Right lobe of liver (tissue), 6 donors: ENCODE results near the gene CAPZB. TPM values are rescaled to one million over a fixed set of nuclear protein-coding genes. Genes with fewer than 3 reads are reported as not detected.

Source experiments
- ATAC-seq, 4 donors: fragments of 200-7000 bp; cut with Tn5 transposase; one replicate each; pipeline ENCODE4 v1.9.1; 2020; ENCODE audit warnings: mild to moderate bottlenecking in 4 of 4, moderate library complexity in 4 of 4
- DNase-seq, 3 donors: peaks; one replicate each; pipeline ENCODE4 v3.0.0-alpha.2; 2020
- H3K27ac ChIP-seq, 3 donors: fragments of 200-600 bp; one replicate each; pipeline ENCODE4 v1.8.0; 2022
- H3K27me3 ChIP-seq, 2 donors: fragments of 200-600 bp; one replicate each; pipeline ENCODE4 v1.8.0; 2022
- H3K36me3 ChIP-seq, 4 donors: fragments of 200-600 bp; sonication (generic) in 1 of 4; one replicate each; pipeline versions ENCODE4 v1.5.1 to v1.8.0; 2017 to 2022; ENCODE audit warnings: control low read depth in 1 of 4
- H3K4me1 ChIP-seq, 4 donors: fragments of 200-600 bp; sonication (generic) in 1 of 4; one replicate each; pipeline versions ENCODE4 v1.5.1 to v1.8.0; 2017 to 2022; ENCODE audit warnings: control low read depth in 1 of 4
- H3K4me3 ChIP-seq, 3 donors: fragments of 200-600 bp; one replicate each; pipeline ENCODE4 v1.8.0; 2022
- H3K9me3 ChIP-seq, 4 donors: fragments of 200-600 bp; sonication (generic) in 1 of 4; one replicate each; pipeline versions ENCODE4 v1.5.1 to v1.8.0; 2017 to 2022; ENCODE audit warnings: control low read depth in 1 of 4
- POLR2A ChIP-seq: fragments of 450-650 bp; IDR thresholded peaks from one replicate; pipeline ENCODE4 v1.6.1; 2017; ENCODE audit warnings: antibody characterized with exemption, mild to moderate bottlenecking
- WGBS: methylation state at CpG from one replicate; pipeline ENCODE4 v1.1.6; 2018; ENCODE audit warnings: low coverage, low lambda C conversion rate; ENCODE audit not compliant: insufficient coverage; ENCODE audit errors: missing lambda C conversion rate; 5-methylcytosine and 5-hydroxymethylcytosine counted together
- intact Hi-C, 2 donors: fragments of 100-400 bp; cut with DNase I; formaldehyde crosslinking; loops; one replicate each; pipeline versions ENCODE4 v1.11.2 to v1.14.1; 2022
- total RNA-seq, 6 experiments: library from RNA; depleted of rRNA in 2 of 6; stranded (reverse); fragments of >200 nt in 2 of 6; fragmentation: NEBNext Ultra II Directional in 3 of 6; extraction: Animal tissue kit (Norgen Biotek cat#: 25700) in 3 of 6; gene quantifications; one replicate each; pipeline versions ENCODE4 v1.1.0 to v1.2.4, GENCODE V29; 2016 to 2023
- TF ChIP-seq, protein P1 (sequence below), 4 donors: fragments of 200-600 bp in 3 of 4; fragments of 450-650 bp in 1 of 4; IDR thresholded peaks; one replicate each; pipeline versions ENCODE4 v1.5.1 to v1.8.0; 2016 to 2022; ENCODE audit warnings: antibody characterized with exemption in 4 of 4, mild to moderate bottlenecking in 2 of 4
- donor health status: DM: no; HTN: yes; CAD: no.
- donor health status: DM: no; HTN: no; CAD: no.
- donor health status: DM: no; HTN: no; CAD: no.
- donor health status: DM: no; HTN: yes; CAD: no.
- donor health status: DM: no; HTN: yes; CAD: no.

The CAPZB gene
- total RNA-seq, 6 experiments from 2014 or later: 53.5 to 117 (median 88.0) TPM

DNA sequence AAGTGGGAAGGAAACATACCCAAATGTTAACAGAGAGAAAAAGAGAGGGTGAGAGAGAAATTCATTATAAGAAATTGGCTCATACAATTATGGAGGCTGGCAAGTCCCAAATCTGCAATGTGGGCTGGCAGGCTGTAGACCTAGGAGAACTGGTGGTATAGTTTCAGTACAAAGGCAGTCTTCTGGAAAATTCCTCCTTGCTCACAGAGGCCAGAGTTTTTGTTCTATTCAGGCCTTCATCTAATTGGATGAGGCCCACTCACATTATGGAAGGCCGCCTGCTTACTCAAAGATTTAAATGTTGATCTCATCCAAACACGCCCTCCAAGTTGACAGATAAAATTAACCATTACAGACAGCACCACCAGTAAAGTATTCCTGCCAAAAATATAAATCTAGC is 36.1 kb upstream of the CAPZB start:
- Histone ChIP-seq H3K36me3 (no peaks in the 10 kb centered on the region), H3K4me3 (no peak overlapping the region), H3K9me3 (no peaks in the 10 kb centered on the region), H3K4me1 (no peaks in the 10 kb centered on the region), H3K27ac (no peak overlapping the region), H3K27me3 (no peaks in the 10 kb centered on the region)
- no peak for DNase-seq
- intact Hi-C loops: no loop called here
- no peak for TF ChIP-seq POLR2A
- TF ChIP-seq, protein P1, sequence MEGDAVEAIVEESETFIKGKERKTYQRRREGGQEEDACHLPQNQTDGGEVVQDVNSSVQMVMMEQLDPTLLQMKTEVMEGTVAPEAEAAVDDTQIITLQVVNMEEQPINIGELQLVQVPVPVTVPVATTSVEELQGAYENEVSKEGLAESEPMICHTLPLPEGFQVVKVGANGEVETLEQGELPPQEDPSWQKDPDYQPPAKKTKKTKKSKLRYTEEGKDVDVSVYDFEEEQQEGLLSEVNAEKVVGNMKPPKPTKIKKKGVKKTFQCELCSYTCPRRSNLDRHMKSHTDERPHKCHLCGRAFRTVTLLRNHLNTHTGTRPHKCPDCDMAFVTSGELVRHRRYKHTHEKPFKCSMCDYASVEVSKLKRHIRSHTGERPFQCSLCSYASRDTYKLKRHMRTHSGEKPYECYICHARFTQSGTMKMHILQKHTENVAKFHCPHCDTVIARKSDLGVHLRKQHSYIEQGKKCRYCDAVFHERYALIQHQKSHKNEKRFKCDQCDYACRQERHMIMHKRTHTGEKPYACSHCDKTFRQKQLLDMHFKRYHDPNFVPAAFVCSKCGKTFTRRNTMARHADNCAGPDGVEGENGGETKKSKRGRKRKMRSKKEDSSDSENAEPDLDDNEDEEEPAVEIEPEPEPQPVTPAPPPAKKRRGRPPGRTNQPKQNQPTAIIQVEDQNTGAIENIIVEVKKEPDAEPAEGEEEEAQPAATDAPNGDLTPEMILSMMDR (IDR thresholded peaks at IDR 0.05): no peak
- no peak for ATAC-seq
- WGBS: 87% methylated on average over 2 of the region's 2 CpGs

GRCh38 chr1:19517017-19517416 is 31.7 kb upstream of the CAPZB start:
- H3K4me1 ChIP-seq: no peaks in the 10 kb centered on the region
- H3K4me3 ChIP-seq: no peak overlapping the region
- intact Hi-C loops: no loop called here
- DNase-seq (no peak), ATAC-seq (no peak)
- no peaks in the 10 kb centered on the region for H3K36me3 ChIP-seq
- no peaks in the 10 kb centered on the region for H3K9me3 ChIP-seq
- no peak for TF ChIP-seq POLR2A
- no peaks in the 10 kb centered on the region for H3K27me3 ChIP-seq
- H3K27ac ChIP-seq: no peak overlapping the region

GRCh38 chr1:19515201-19515600 is 29.9 kb upstream of the CAPZB start:
- Histone ChIP-seq H3K9me3 (no peaks in the 10 kb centered on the region), H3K27me3 (no peaks in the 10 kb centered on the region), H3K4me3 (no peak overlapping the region), H3K27ac (no peak overlapping the region), H3K36me3 (no peaks in the 10 kb centered on the region), H3K4me1 (no peaks in the 10 kb centered on the region)
- TF ChIP-seq POLR2A: no peak
- TF ChIP-seq, protein P1 (IDR thresholded peaks at IDR 0.05): no peak
- ATAC-seq (no peak), DNase-seq (no peak)
- WGBS: 94% methylated on average over 4 of the region's 4 CpGs
- intact Hi-C loops: no loop called here

- Histone ChIP-seq H3K4me3 (no peak overlapping the region), H3K27me3 (no peaks in the 10 kb centered on the region), H3K27ac (no peak overlapping the region), H3K4me1 (no peaks in the 10 kb centered on the region), H3K36me3 (no peaks in the 10 kb centered on the region), H3K9me3 (no peaks in the 10 kb centered on the region)
- intact Hi-C loops: no loop called here
- no peak for DNase-seq
- ATAC-seq: peak in 1 of 4 donors; percentile 23
- WGBS: 24% methylated on average over 2 of the region's 7 CpGs
- no peak for TF ChIP-seq POLR2A
- TF ChIP-seq, protein P1 (IDR thresholded peaks at IDR 0.05): no peak
Measured at GRCh38 chr1:19514391-19514831, 29.1 kb upstream of the CAPZB start.

- Histone ChIP-seq H3K36me3 (no peaks in the 10 kb centered on the region), H3K4me1 (no peaks in the 10 kb centered on the region), H3K9me3 (no peaks in the 10 kb centered on the region), H3K27me3 (no peaks in the 10 kb centered on the region), H3K27ac (no peak overlapping the region), H3K4me3 (no peak overlapping the region)
- WGBS: 65% methylated on average over 2 of the region's 2 CpGs
- TF ChIP-seq, protein P1 (IDR thresholded peaks at IDR 0.05): no peak
- no peak for TF ChIP-seq POLR2A
- DNase-seq (no peak), ATAC-seq (no peak)
- intact Hi-C loops: no loop called here
Measured at GRCh38 chr1:19512545-19512944, 27.2 kb upstream of the CAPZB start.
